H9 (cell line): ENCODE measurements around the gene SPHKAP. TPM values are rescaled to one million over a fixed set of nuclear protein-coding genes. Genes with fewer than 3 reads are reported as not detected.

Experiments
- DNase-seq: peaks from one replicate; pipeline ENCODE4 v3.0.0-alpha.2; 2017
- H2AFZ ChIP-seq: one replicate; pipeline ENCODE4 v1.6.1; 2013; ENCODE audit warnings: mild to moderate bottlenecking, low read length, control low read depth, moderate library complexity
- H2AK5ac ChIP-seq: 2 replicates; pipeline ENCODE4 v1.6.1; 2013; ENCODE audit warnings: low read length, control low read depth, mixed read lengths; ENCODE audit not compliant: insufficient read length
- H2BK120ac ChIP-seq: one replicate; pipeline ENCODE4 v1.6.1; 2013; ENCODE audit warnings: low read depth, mild to moderate bottlenecking, low read length, control low read depth, inconsistent platforms; ENCODE audit not compliant: poor library complexity, severe bottlenecking
- H2BK12ac ChIP-seq: 2 replicates; pipeline ENCODE4 v1.6.1; 2013; ENCODE audit warnings: low read length, control low read depth, mixed read lengths, low read depth; ENCODE audit not compliant: insufficient read length
- H2BK15ac ChIP-seq: 2 replicates; pipeline ENCODE4 v1.6.1; 2013; ENCODE audit warnings: low read depth, low read length, control low read depth
- H2BK20ac ChIP-seq: one replicate; pipeline ENCODE4 v1.6.1; 2013; ENCODE audit warnings: low read depth, mild to moderate bottlenecking, low read length, control low read depth, inconsistent platforms; ENCODE audit not compliant: poor library complexity, severe bottlenecking
- H2BK5ac ChIP-seq: 2 replicates; pipeline ENCODE4 v1.6.1; 2013; ENCODE audit warnings: low read length, control low read depth, mixed read lengths; ENCODE audit not compliant: insufficient read length
- H3K14ac ChIP-seq: 2 replicates; pipeline ENCODE4 v1.6.1; 2013; ENCODE audit warnings: low read length, control low read depth; ENCODE audit not compliant: insufficient read depth
- H3K18ac ChIP-seq: 2 replicates; pipeline ENCODE4 v1.6.1; 2013; ENCODE audit warnings: low read depth, mild to moderate bottlenecking, mixed read lengths, low read length, control low read depth; ENCODE audit not compliant: insufficient read length
- H3K23ac ChIP-seq: 2 replicates; pipeline ENCODE4 v1.6.1; 2013; ENCODE audit warnings: low read length, control low read depth, mixed read lengths, low read depth; ENCODE audit not compliant: insufficient read length
- H3K23me2 ChIP-seq: 2 replicates; pipeline ENCODE4 v1.6.1; 2013; ENCODE audit warnings: low read depth, mild to moderate bottlenecking, mixed read lengths, low read length, control low read depth; ENCODE audit not compliant: insufficient read length, poor library complexity, severe bottlenecking
- H3K27ac ChIP-seq: 2 replicates; pipeline ENCODE4 v1.5.1; 2013; ENCODE audit warnings: low read length, control low read depth, mixed read lengths, low read depth; ENCODE audit not compliant: insufficient read length
- H3K27me3 ChIP-seq: 2 replicates; pipeline ENCODE4 v1.6.1; 2013; ENCODE audit warnings: low read length, control low read depth, inconsistent platforms; ENCODE audit not compliant: insufficient read depth
- H3K4ac ChIP-seq: 2 replicates; pipeline ENCODE4 v1.6.1; 2013; ENCODE audit warnings: low read depth, mild to moderate bottlenecking, control low read depth, inconsistent platforms, low read length, moderate library complexity
- H3K4me1 ChIP-seq: 2 replicates; pipeline ENCODE4 v1.6.1; 2013; ENCODE audit warnings: low read length, control low read depth, inconsistent platforms; ENCODE audit not compliant: insufficient read depth
- H3K4me2 ChIP-seq: 2 replicates; pipeline ENCODE4 v1.6.1; 2013; ENCODE audit warnings: low read length, control low read depth, mixed read lengths; ENCODE audit not compliant: insufficient read length, insufficient read depth
- H3K56ac ChIP-seq: 2 replicates; pipeline ENCODE4 v1.6.1; 2013; ENCODE audit warnings: low read depth, mild to moderate bottlenecking, mixed read lengths, low read length, control low read depth; ENCODE audit not compliant: insufficient read length
- H3K79me1 ChIP-seq: 2 replicates; pipeline ENCODE4 v1.6.1; 2013; ENCODE audit warnings: low read depth, mild to moderate bottlenecking, moderate library complexity, low read length, control low read depth, inconsistent platforms; ENCODE audit not compliant: insufficient read depth, poor library complexity, severe bottlenecking
- H3K79me2 ChIP-seq: 2 replicates; pipeline ENCODE4 v1.6.1; 2013; ENCODE audit warnings: low read length, control low read depth, inconsistent platforms; ENCODE audit not compliant: insufficient read depth
- H3K9ac ChIP-seq: 2 replicates; pipeline ENCODE4 v1.6.1; 2013; ENCODE audit warnings: low read length, control low read depth, mixed read lengths; ENCODE audit not compliant: insufficient read length; ENCODE audit errors: extremely low read depth
- H3K9me3 ChIP-seq: one replicate; pipeline ENCODE4 v1.6.1; 2013; ENCODE audit warnings: low read depth, low read length, inconsistent platforms; ENCODE audit not compliant: control insufficient read depth
- H3T11ph ChIP-seq: one replicate; pipeline ENCODE4 v1.6.1; 2013; ENCODE audit warnings: mild to moderate bottlenecking, low read length, control low read depth, inconsistent platforms
- H4K20me1 ChIP-seq: one replicate; pipeline ENCODE4 v1.6.1; 2013; ENCODE audit not compliant: control insufficient read depth, insufficient read length, insufficient read depth
- H4K5ac ChIP-seq: 2 replicates; pipeline ENCODE4 v1.6.1; 2013; ENCODE audit warnings: low read depth, mild to moderate bottlenecking, mixed read lengths, low read length, control low read depth; ENCODE audit not compliant: insufficient read length
- H4K8ac ChIP-seq: replicated peaks from 2 replicates; pipeline ENCODE4 v1.6.1; 2013; ENCODE audit warnings: low read length, control low read depth, mixed read lengths, low read depth; ENCODE audit not compliant: insufficient read length
- H4K91ac ChIP-seq: 2 replicates; pipeline ENCODE4 v1.6.1; 2013; ENCODE audit warnings: low read depth, mild to moderate bottlenecking, moderate library complexity, mixed read lengths, low read length, control low read depth; ENCODE audit not compliant: insufficient read length
- H3K27ac Mint-ChIP-seq, 3 experiments: 2 replicates in 2 of 3; 3 replicates in 1 of 3; pipeline ENCODE4 v1.8.0; 2020 to 2021; ENCODE audit warnings: mixed read lengths in 3 of 3, mild to moderate bottlenecking in 1 of 3, moderate library complexity in 1 of 3
- H3K27me3 Mint-ChIP-seq: 2 replicates; pipeline ENCODE4 v1.8.0; 2021; ENCODE audit warnings: low read depth, mild to moderate bottlenecking, moderate library complexity, mixed read lengths
- H3K36me3 Mint-ChIP-seq, 3 experiments: 2 replicates in 2 of 3; 3 replicates in 1 of 3; pipeline ENCODE4 v1.8.0; 2020 to 2021; ENCODE audit warnings: low read depth in 3 of 3, mixed read lengths in 3 of 3; ENCODE audit not compliant: insufficient read depth in 1 of 3
- H3K4me1 Mint-ChIP-seq, 2 experiments: 2 replicates each; pipeline ENCODE4 v1.8.0; 2020; ENCODE audit warnings: mixed read lengths in 2 of 2
- H3K4me3 Mint-ChIP-seq, 2 experiments: 2 replicates in 1 of 2; 3 replicates in 1 of 2; pipeline ENCODE4 v1.8.0; 2020 to 2021; ENCODE audit warnings: mild to moderate bottlenecking in 2 of 2, mixed read lengths in 2 of 2, moderate library complexity in 1 of 2
- H3K9me3 Mint-ChIP-seq, 2 experiments: 2 replicates in 1 of 2; 3 replicates in 1 of 2; pipeline ENCODE4 v1.8.0; 2020; ENCODE audit warnings: mild to moderate bottlenecking in 2 of 2, mixed read lengths in 2 of 2, moderate library complexity in 1 of 2
- WGBS: extraction: QIAGEN DNeasy Blood & Tissue Kit; methylation state at CpG from one replicate; pipeline ENCODE4 v1.1.7; 2013; ENCODE audit warnings: missing lambda C conversion rate, low lambda C conversion rate, mixed read lengths; ENCODE audit not compliant: insufficient read length; ENCODE audit errors: extremely low coverage; 5-methylcytosine and 5-hydroxymethylcytosine counted together
- total RNA-seq: library from RNA; stranded (reverse); gene quantifications from 2 replicates; pipeline ENCODE4 v1.2.1, GENCODE V29; 2021
- TF ChIP-seq, protein P1 (sequence below): fragments of 200-600 bp; sonication (generic); conservative IDR thresholded peaks from 3 replicates; pipeline ENCODE4 v1.8.0; 2021; ENCODE audit warnings: antibody characterized with exemption, mild to moderate bottlenecking

Gene SPHKAP
- total RNA-seq, 1 experiment from 2014 or later, result not detected

DNA sequence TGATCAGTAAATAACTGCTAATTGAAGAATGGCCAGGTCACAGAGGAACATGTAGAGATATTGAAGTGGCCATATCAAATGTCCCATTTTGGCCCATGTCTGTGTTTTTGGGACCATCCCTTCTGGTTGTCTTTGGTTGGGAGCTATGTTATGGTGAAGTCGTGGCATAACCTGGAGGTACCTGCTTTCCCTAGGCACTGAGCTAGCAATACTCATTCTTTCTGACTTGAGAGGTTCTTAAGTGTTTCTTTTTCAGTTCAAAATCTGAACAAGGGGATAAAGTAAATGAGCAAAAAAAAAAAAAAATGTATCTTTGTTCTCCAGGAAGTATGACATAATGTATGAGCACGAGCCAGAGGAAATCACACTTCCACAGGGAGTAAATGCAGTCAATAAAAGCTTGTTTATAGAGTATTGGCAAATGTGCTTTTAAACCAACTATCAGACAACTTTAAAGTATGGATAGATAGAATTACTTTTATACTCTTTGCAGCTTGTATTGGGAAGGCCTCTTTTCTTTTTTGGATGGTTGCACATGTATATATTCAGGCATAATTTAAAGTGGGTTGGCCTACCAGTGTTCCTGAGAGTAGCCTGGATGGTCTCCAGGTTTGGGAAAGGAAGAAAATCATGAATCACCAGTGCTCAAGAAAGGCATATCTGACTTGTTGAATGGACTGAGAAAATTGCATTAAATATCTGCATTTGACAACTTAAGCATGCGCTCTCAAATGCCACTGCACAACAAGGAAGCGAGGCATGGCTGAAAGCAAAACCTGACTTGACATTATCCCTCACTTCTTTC lies 125.0 kb downstream of the SPHKAP start:
- Histone ChIP-seq H4K20me1 (no peaks in the 10 kb centered on the region), H2AFZ (no peak overlapping the region)
- no CpG with 5 or more reads among the region's 4 CpGs for WGBS

More for the DNA sequence above, 125.0 kb downstream of the SPHKAP start:
- Histone ChIP-seq H3K14ac (no peak overlapping the region), H2AK5ac (no peak overlapping the region), H3K27me3 (no peaks in the 10 kb centered on the region), H3K79me2 (no peaks in the 10 kb centered on the region), H2BK20ac (no peak overlapping the region), H3T11ph (no peak overlapping the region), H3K9ac (no peak overlapping the region), H3K18ac (no peak overlapping the region), H3K23ac (no peak overlapping the region), H3K4me1 (no peaks in the 10 kb centered on the region), H2BK5ac (no peak overlapping the region), H2BK15ac (no peak overlapping the region), H3K56ac (no peak overlapping the region), H3K4me2 (no peak overlapping the region), H2BK12ac (no peak overlapping the region), H3K4ac (no peak overlapping the region), H3K27ac (no peak overlapping the region), H4K8ac (no peak overlapping the region), H3K9me3 (no peaks in the 10 kb centered on the region), H3K23me2 (no peaks in the 10 kb centered on the region), H4K5ac (no peak overlapping the region), H2BK120ac (no peak overlapping the region), H4K91ac (no peak overlapping the region), H3K79me1 (no peaks in the 10 kb centered on the region)
- TF ChIP-seq, protein P1, sequence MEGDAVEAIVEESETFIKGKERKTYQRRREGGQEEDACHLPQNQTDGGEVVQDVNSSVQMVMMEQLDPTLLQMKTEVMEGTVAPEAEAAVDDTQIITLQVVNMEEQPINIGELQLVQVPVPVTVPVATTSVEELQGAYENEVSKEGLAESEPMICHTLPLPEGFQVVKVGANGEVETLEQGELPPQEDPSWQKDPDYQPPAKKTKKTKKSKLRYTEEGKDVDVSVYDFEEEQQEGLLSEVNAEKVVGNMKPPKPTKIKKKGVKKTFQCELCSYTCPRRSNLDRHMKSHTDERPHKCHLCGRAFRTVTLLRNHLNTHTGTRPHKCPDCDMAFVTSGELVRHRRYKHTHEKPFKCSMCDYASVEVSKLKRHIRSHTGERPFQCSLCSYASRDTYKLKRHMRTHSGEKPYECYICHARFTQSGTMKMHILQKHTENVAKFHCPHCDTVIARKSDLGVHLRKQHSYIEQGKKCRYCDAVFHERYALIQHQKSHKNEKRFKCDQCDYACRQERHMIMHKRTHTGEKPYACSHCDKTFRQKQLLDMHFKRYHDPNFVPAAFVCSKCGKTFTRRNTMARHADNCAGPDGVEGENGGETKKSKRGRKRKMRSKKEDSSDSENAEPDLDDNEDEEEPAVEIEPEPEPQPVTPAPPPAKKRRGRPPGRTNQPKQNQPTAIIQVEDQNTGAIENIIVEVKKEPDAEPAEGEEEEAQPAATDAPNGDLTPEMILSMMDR, result no peak
- Mint-ChIP-seq H3K4me1 (peaks cover 4 to 8% of the 10 kb centered on the region in 2 experiments; a peak in 3 of 4 replicates), H3K27ac (no peak overlapping the region; a peak in 1 of 7 replicates), H3K27me3 (no peaks in the 10 kb centered on the region), H3K36me3 (no peaks in the 10 kb centered on the region), H3K4me3 (no peak overlapping the region), H3K9me3 (no peaks in the 10 kb centered on the region)
- no peak for DNase-seq
